Muscle layer of duodenum (tissue), 2 donors: ENCODE data around the gene UBE2M.

ENCODE experiments used
- H3K27ac ChIP-seq: one replicate; pipeline ENCODE4 v1.7.0; 2013; ENCODE audit warnings: mild to moderate bottlenecking, low read length
- H3K27me3 ChIP-seq: one replicate; pipeline ENCODE4 v1.7.0; 2013; ENCODE audit warnings: low read depth, mild to moderate bottlenecking, control low read depth, low read length
- H3K36me3 ChIP-seq, 2 donors: one replicate each; pipeline ENCODE4 v1.7.0; 2013; ENCODE audit warnings: low read length in 2 of 2, control low read depth in 1 of 2, mild to moderate bottlenecking in 1 of 2; ENCODE audit not compliant: insufficient read depth in 2 of 2, control insufficient read depth in 1 of 2
- H3K4me1 ChIP-seq, 2 donors: one replicate each; pipeline ENCODE4 v1.7.0; 2013; ENCODE audit warnings: low read length in 2 of 2, mild to moderate bottlenecking in 2 of 2, control low read depth in 1 of 2, moderate library complexity in 1 of 2; ENCODE audit not compliant: insufficient read depth in 2 of 2, control insufficient read depth in 1 of 2
- H3K4me3 ChIP-seq, 2 donors: one replicate each; pipeline ENCODE4 v1.7.0; 2013; ENCODE audit warnings: low read length in 2 of 2, low read depth in 1 of 2, mild to moderate bottlenecking in 1 of 2
- H3K9me3 ChIP-seq, 2 donors: one replicate each; pipeline ENCODE4 v1.7.0; 2013; ENCODE audit warnings: low read length in 2 of 2, control low read depth in 1 of 2, mild to moderate bottlenecking in 1 of 2; ENCODE audit not compliant: control insufficient read depth in 1 of 2
- donor health status: healthy.

UBE2M gene

GRCh38 chr19:58551577-58552471, 6.6 kb downstream of the UBE2M start:
- Histone ChIP-seq H3K36me3 (peaks cover 65 to 69% of the 10 kb centered on the region in 2 donors), H3K27ac (no peak overlapping the region), H3K4me1 (peaks cover 7 to 36% of the 10 kb centered on the region in 2 donors), H3K27me3 (no peaks in the 10 kb centered on the region), H3K9me3 (no peaks in the 10 kb centered on the region), H3K4me3 (no peak overlapping the region)

- Histone ChIP-seq H3K27me3 (no peaks in the 10 kb centered on the region), H3K9me3 (no peaks in the 10 kb centered on the region), H3K4me3 (no peak overlapping the region), H3K36me3 (peaks cover 58 to 66% of the 10 kb centered on the region in 2 donors), H3K4me1 (peaks cover 13 to 36% of the 10 kb centered on the region in 2 donors), H3K27ac (no peak overlapping the region)
Observed at GRCh38 chr19:58551123-58551497, 7.3 kb downstream of the UBE2M start.

GRCh38 chr19:58550362-58551122, 7.9 kb downstream of the UBE2M start:
- H3K36me3 ChIP-seq: peaks cover 56 to 64% of the 10 kb centered on the region in 2 donors
- no peaks in the 10 kb centered on the region for H3K27me3 ChIP-seq
- H3K27ac ChIP-seq: no peak overlapping the region
- peaks cover 13 to 36% of the 10 kb centered on the region in 2 donors for H3K4me1 ChIP-seq
- H3K4me3 ChIP-seq: no peak overlapping the region
- H3K9me3 ChIP-seq: no peaks in the 10 kb centered on the region

GRCh38 chr19:58549664-58550361, 8.6 kb downstream of the UBE2M start:
- Histone ChIP-seq H3K9me3 (no peaks in the 10 kb centered on the region), H3K27ac (no peak overlapping the region), H3K27me3 (no peaks in the 10 kb centered on the region), H3K4me1 (peaks cover 13 to 36% of the 10 kb centered on the region in 2 donors), H3K4me3 (no peak overlapping the region), H3K36me3 (peaks cover 56 to 64% of the 10 kb centered on the region in 2 donors)

GRCh38 chr19:58548859-58549663, 9.3 kb downstream of the UBE2M start:
- H3K36me3 ChIP-seq: peaks cover 56 to 64% of the 10 kb centered on the region in 2 donors
- no peak overlapping the region for H3K4me3 ChIP-seq
- H3K4me1 ChIP-seq: peaks cover 11 to 32% of the 10 kb centered on the region in 2 donors
- no peak overlapping the region for H3K27ac ChIP-seq
- H3K27me3 ChIP-seq: no peaks in the 10 kb centered on the region
- H3K9me3 ChIP-seq: no peaks in the 10 kb centered on the region

GRCh38 chr19:58547323-58548312, 10.8 kb downstream of the UBE2M start:
- Histone ChIP-seq H3K4me1 (peaks cover 6 to 23% of the 10 kb centered on the region in 2 donors), H3K4me3 (no peak overlapping the region), H3K27me3 (no peaks in the 10 kb centered on the region), H3K27ac (no peak overlapping the region), H3K36me3 (peaks cover 52 to 60% of the 10 kb centered on the region in 2 donors), H3K9me3 (no peaks in the 10 kb centered on the region)

- peaks cover 6 to 23% of the 10 kb centered on the region in 2 donors for H3K4me1 ChIP-seq
- no peaks in the 10 kb centered on the region for H3K9me3 ChIP-seq
- H3K27ac ChIP-seq: peak overlapping the region; percentile 6
- H3K27me3 ChIP-seq: no peaks in the 10 kb centered on the region
- peak overlapping the region; percentile 88 to 91 for H3K4me3 ChIP-seq
- H3K36me3 ChIP-seq: peaks cover 39 to 44% of the 10 kb centered on the region in 2 donors
Observed at GRCh38 chr19:58546019-58546530, 12.3 kb downstream of the UBE2M start.

- H3K4me1 ChIP-seq: peaks cover 6 to 23% of the 10 kb centered on the region in 2 donors
- H3K4me3 ChIP-seq: peak overlapping the region; percentile 88 to 91
- H3K9me3 ChIP-seq: no peaks in the 10 kb centered on the region
- H3K27ac ChIP-seq: peak overlapping the region; percentile 6
- H3K27me3 ChIP-seq: no peaks in the 10 kb centered on the region
- peaks cover 33 to 38% of the 10 kb centered on the region in 2 donors for H3K36me3 ChIP-seq
Observed at GRCh38 chr19:58545286-58546018, 13.0 kb downstream of the UBE2M start.

- peak overlapping the region; percentile 6 for H3K27ac ChIP-seq
- H3K36me3 ChIP-seq: peaks cover 26 to 31% of the 10 kb centered on the region in 2 donors
- H3K9me3 ChIP-seq: no peaks in the 10 kb centered on the region
- peak overlapping the region; percentile 88 to 91 for H3K4me3 ChIP-seq
- H3K4me1 ChIP-seq: peaks cover 6 to 23% of the 10 kb centered on the region in 2 donors
- H3K27me3 ChIP-seq: no peaks in the 10 kb centered on the region
Observed at GRCh38 chr19:58544591-58545285, 13.7 kb downstream of the UBE2M start.
